Thyroid gland (tissue), 4 donors: Measurements from ENCODE around the gene THOC2. TPM values are rescaled to one million over a fixed set of nuclear protein-coding genes. Genes with fewer than 3 reads are reported as not detected.
"Not testable (repeated sequence)": the region's sequence is repeated elsewhere in the genome, so short reads cannot be mapped to it uniquely, and the experiment has no call there.

Experiments
- DNase-seq, 2 donors: peaks; one replicate each; pipeline ENCODE4 v3.0.0-alpha.2; 2019
- H3K27ac ChIP-seq, 3 donors: fragments of 200-600 bp; sonication (generic); 1 replicate in 2 of 3; 2 replicates in 1 of 3; pipeline ENCODE4 v1.5.1; 2016 to 2019; ENCODE audit warnings: mild to moderate bottlenecking in 1 of 3, moderate library complexity in 1 of 3
- H3K27me3 ChIP-seq: fragments of 200-600 bp; sonication (generic); one replicate; pipeline ENCODE4 v1.5.1; 2019
- H3K36me3 ChIP-seq, 2 donors: fragments of 200-600 bp; sonication (generic); one replicate each; pipeline ENCODE4 v1.5.1; 2016 to 2019
- H3K4me1 ChIP-seq, 2 donors: fragments of 200-600 bp; sonication (generic); one replicate each; pipeline ENCODE4 v1.5.1; 2017 to 2019
- H3K4me3 ChIP-seq, 3 donors: fragments of 200-600 bp; sonication (generic); replicated peaks in 1 of 3; 1 replicate in 2 of 3; 2 replicates in 1 of 3; pipeline ENCODE4 v1.5.1; 2016; ENCODE audit warnings: mild to moderate bottlenecking in 1 of 3
- H3K9me3 ChIP-seq: fragments of 200-600 bp; sonication (generic); one replicate; pipeline ENCODE4 v1.5.1; 2017
- CTCF ChIP-seq, 6 experiments: fragments of 200-600 bp in 3 of 6; fragments of 450-650 bp in 3 of 6; sonication (generic) in 3 of 6; IDR thresholded peaks; one replicate each; pipeline ENCODE4 v1.5.1; 2016 to 2019; ENCODE audit warnings: antibody characterized with exemption in 6 of 6, mild to moderate bottlenecking in 2 of 6, inconsistent platforms in 1 of 6, moderate library complexity in 1 of 6
- POLR2A ChIP-seq, 2 donors: fragments of 450-650 bp; IDR thresholded peaks; one replicate each; pipeline ENCODE4 v1.6.1; 2017; ENCODE audit warnings: antibody characterized with exemption in 2 of 2, mild to moderate bottlenecking in 2 of 2, moderate library complexity in 1 of 2
- WGBS, 2 donors: methylation state at CpG; one replicate each; pipeline ENCODE4 v1.1.5; 2017; 5-methylcytosine and 5-hydroxymethylcytosine counted together
- intact Hi-C: fragments of 100-400 bp; cut with DNase I; formaldehyde crosslinking; loops from one replicate; pipeline ENCODE4 v1.15.1; 2023
- total RNA-seq, 4 donors: library from RNA; depleted of rRNA; stranded (reverse); fragments of >200 nt; gene quantifications; one replicate each; pipeline ENCODE4 v1.2.3, GENCODE V29; 2016

THOC2 gene
- total RNA-seq, 4 donors from 2014 or later: 117 to 229 (median 137) TPM

GRCh38 chrX:123771449-123772064, 38.7 kb upstream of the THOC2 start:
- TF ChIP-seq CTCF (IDR thresholded peaks at IDR 0.05): no peak
- TF ChIP-seq POLR2A (IDR thresholded peaks at IDR 0.05): no peak
- intact Hi-C loops: no loop called here
- H3K36me3 ChIP-seq: no peaks in the 10 kb centered on the region
- WGBS, 2 donors: 70 to 79% methylated on average over 4 of the region's 4 CpGs
- no peak for DNase-seq
- no peaks in the 10 kb centered on the region for H3K9me3 ChIP-seq
- no peaks in the 10 kb centered on the region for H3K4me1 ChIP-seq
- H3K27me3 ChIP-seq: no peaks in the 10 kb centered on the region
- no peak overlapping the region for H3K4me3 ChIP-seq
- no peak overlapping the region for H3K27ac ChIP-seq

- Histone ChIP-seq H3K9me3 (no peaks in the 10 kb centered on the region), H3K4me3 (no peak overlapping the region), H3K36me3 (no peaks in the 10 kb centered on the region), H3K27ac (peak overlapping the region; percentile 20 to 44 (median 21)), H3K27me3 (no peaks in the 10 kb centered on the region), H3K4me1 (no peaks in the 10 kb centered on the region)
- WGBS, 2 donors: 9 to 13% methylated on average over 12 to 26 of the region's 38 CpGs
- DNase-seq: peak; percentile 86 to 89
- peak in 1 of 2 donors; percentile 59 for TF ChIP-seq POLR2A (IDR thresholded peaks at IDR 0.05)
- TF ChIP-seq CTCF (IDR thresholded peaks at IDR 0.05): no peak
- intact Hi-C loops: no loop called here
Measured at GRCh38 chrX:123764967-123765871, 32.4 kb upstream of the THOC2 start.

- H3K36me3 ChIP-seq, DNase-seq, H3K27me3 ChIP-seq, H3K4me3 ChIP-seq, H3K27ac ChIP-seq, intact Hi-C loops, H3K4me1 ChIP-seq, H3K9me3 ChIP-seq: not testable (repeated sequence)
- WGBS, 2 donors: 89 to 93% methylated on average over 3 of the region's 3 CpGs
Measured at GRCh38 chrX:123759849-123760248, 27.0 kb upstream of the THOC2 start.

GRCh38 chrX:123757794-123758193, 24.9 kb upstream of the THOC2 start:
- H3K4me1 ChIP-seq, DNase-seq, H3K4me3 ChIP-seq, H3K36me3 ChIP-seq, intact Hi-C loops, H3K27me3 ChIP-seq, H3K9me3 ChIP-seq, H3K27ac ChIP-seq: not testable (repeated sequence)
- 80 to 90% methylated on average over 1 of the region's 1 CpG for WGBS, 2 donors

- intact Hi-C loops: no loop called here
- Histone ChIP-seq H3K36me3 (no peaks in the 10 kb centered on the region), H3K27me3 (no peaks in the 10 kb centered on the region), H3K4me3 (no peak overlapping the region), H3K27ac (no peak overlapping the region), H3K9me3 (no peaks in the 10 kb centered on the region), H3K4me1 (peaks cover 6% of the 10 kb centered on the region in 2 donors)
- TF ChIP-seq CTCF (IDR thresholded peaks at IDR 0.05): no peak
- no peak for TF ChIP-seq POLR2A (IDR thresholded peaks at IDR 0.05)
- peak in 1 of 2 donors; percentile 10 for DNase-seq
Measured at GRCh38 chrX:123756320-123756719, 23.5 kb upstream of the THOC2 start.

GRCh38 chrX:123755107-123755506, 22.3 kb upstream of the THOC2 start:
- H3K4me1 ChIP-seq: peaks cover 6% of the 10 kb centered on the region in 2 donors
- H3K36me3 ChIP-seq: no peaks in the 10 kb centered on the region
- H3K4me3 ChIP-seq: no peak overlapping the region
- H3K27ac ChIP-seq: no peak overlapping the region
- 88 to 97% methylated on average over 2 of the region's 2 CpGs for WGBS, 2 donors
- intact Hi-C loops: no loop called here
- DNase-seq: no peak
- no peak for TF ChIP-seq CTCF (IDR thresholded peaks at IDR 0.05)
- no peak for TF ChIP-seq POLR2A (IDR thresholded peaks at IDR 0.05)
- no peaks in the 10 kb centered on the region for H3K9me3 ChIP-seq
- no peaks in the 10 kb centered on the region for H3K27me3 ChIP-seq
